Common myeloid progenitor, CD34-positive (primary cell): ENCODE data around the gene MKLN1.

Source experiments
- CTCF ChIA-PET: fragments of 350-600 bp; sonication (Branson Sonifier 250); formaldehyde crosslinking; loops from one replicate; lab custom pipeline; 2021; ENCODE audit warnings: antibody characterized with exemption; lab: Charles Lee
- POLR2A ChIA-PET: fragments of 350-600 bp; sonication (Branson Sonifier 250); formaldehyde crosslinking; loops from one replicate; lab custom pipeline; 2021; ENCODE audit warnings: antibody characterized with exemption; lab: Charles Lee
- DNase-seq, 3 donors: peaks; one replicate each; pipeline versions ENCODE4 v3.0.0 to v3.0.0-alpha.2; 2013
- H3K27ac ChIP-seq, 2 experiments: 1 replicate in 1 of 2; 2 replicates in 1 of 2; pipeline ENCODE4 v1.7.0; 2013; ENCODE audit warnings: inconsistent platforms in 2 of 2, low read length in 2 of 2, mild to moderate bottlenecking in 2 of 2, low read depth in 1 of 2, moderate library complexity in 1 of 2; ENCODE audit not compliant: severe bottlenecking in 2 of 2, insufficient read depth in 1 of 2, poor library complexity in 1 of 2
- H3K27me3 ChIP-seq, 5 experiments: replicated peaks in 2 of 5; 1 replicate in 3 of 5; 2 replicates in 2 of 5; pipeline versions ENCODE4 v1.6.1 to v1.7.0; 2013; ENCODE audit warnings: low read length in 4 of 5, mild to moderate bottlenecking in 2 of 5, moderate library complexity in 2 of 5, inconsistent platforms in 1 of 5; ENCODE audit not compliant: insufficient read depth in 5 of 5, control insufficient read depth in 4 of 5
- H3K36me3 ChIP-seq, 4 experiments: 1 replicate in 2 of 4; 2 replicates in 2 of 4; pipeline versions ENCODE4 v1.6.1 to v1.7.0; 2013; ENCODE audit warnings: low read length in 3 of 4, control low read depth in 1 of 4, mild to moderate bottlenecking in 1 of 4; ENCODE audit not compliant: control insufficient read depth in 4 of 4, insufficient read depth in 4 of 4
- H3K4me1 ChIP-seq, 4 experiments: 1 replicate in 3 of 4; 2 replicates in 1 of 4; pipeline versions ENCODE4 v1.6.1 to v1.7.1; 2013; ENCODE audit warnings: low read length in 3 of 4, mild to moderate bottlenecking in 3 of 4, control low read depth in 1 of 4, inconsistent platforms in 1 of 4, moderate library complexity in 1 of 4; ENCODE audit not compliant: control insufficient read depth in 4 of 4, insufficient read depth in 4 of 4; ENCODE audit errors: control extremely low read depth in 1 of 4
- H3K4me3 ChIP-seq, 7 experiments: 1 replicate in 4 of 7; 2 replicates in 3 of 7; pipeline versions ENCODE4 v1.5.1 to v1.7.0; 2013; ENCODE audit warnings: mild to moderate bottlenecking in 7 of 7, low read length in 6 of 7, moderate library complexity in 6 of 7, inconsistent platforms in 2 of 7, low read depth in 2 of 7, control low read depth in 1 of 7; ENCODE audit not compliant: insufficient read depth in 4 of 7, control insufficient read depth in 1 of 7; ENCODE audit errors: extremely low read depth in 1 of 7
- H3K9me3 ChIP-seq, 5 experiments: 1 replicate in 4 of 5; 2 replicates in 1 of 5; pipeline versions ENCODE4 v1.6.1 to v1.7.1; 2013; ENCODE audit warnings: low read length in 4 of 5, mild to moderate bottlenecking in 2 of 5, inconsistent platforms in 1 of 5, low read depth in 1 of 5, moderate library complexity in 1 of 5; ENCODE audit not compliant: control insufficient read depth in 4 of 5, insufficient read depth in 2 of 5; ENCODE audit errors: control extremely low read depth in 1 of 5
- WGBS: methylation state at CpG from one replicate; pipeline ENCODE4 v1.1.5; 2013; ENCODE audit not compliant: insufficient coverage; 5-methylcytosine and 5-hydroxymethylcytosine counted together

Gene MKLN1

DNA sequence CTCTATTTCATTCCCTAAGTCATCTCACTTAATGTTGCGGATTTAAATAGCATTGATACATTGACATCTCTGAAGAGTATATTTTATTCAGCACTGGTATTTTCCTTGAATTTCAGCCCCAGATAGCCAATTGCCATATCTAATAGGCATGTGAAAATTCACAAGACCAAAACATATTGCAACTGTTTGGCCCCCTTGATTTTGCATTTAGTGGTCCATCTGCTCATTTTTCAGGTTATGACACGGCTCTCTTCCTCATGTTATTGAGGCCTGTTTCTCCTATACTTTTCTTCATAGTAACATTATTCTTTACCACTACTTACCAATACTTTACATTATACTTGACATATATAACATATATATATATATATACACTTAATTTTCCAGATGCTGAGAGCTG is 43.7 kb downstream of the MKLN1 start:
- Histone ChIP-seq H3K4me1 (peaks cover 0 to 11% (median 7%) of the 10 kb centered on the region in 4 experiments), H3K27ac (no peak overlapping the region), H3K4me3 (no peak overlapping the region), H3K36me3 (no peaks in the 10 kb centered on the region), H3K9me3 (no peaks in the 10 kb centered on the region), H3K27me3 (no peaks in the 10 kb centered on the region)
- POLR2A ChIA-PET: no interaction called here
- no peak for DNase-seq
- CTCF ChIA-PET: interaction anchor here (1.5 kb wide), 1 partner anchor 24 kb away, joined by 3 read pairs; no protein-coding TSS in a partner anchor
- WGBS: 86% methylated on average over 1 of the region's 2 CpGs

GRCh38 chr7:131372554-131372953 is 44.9 kb downstream of the MKLN1 start:
- no CpG with 5 or more reads among the region's 1 CpG for WGBS
- POLR2A ChIA-PET: no interaction called here
- CTCF ChIA-PET: interaction anchor here (0.7 kb wide), 1 partner anchor 304 kb away, joined by 4 read pairs; no protein-coding TSS in a partner anchor

DNA sequence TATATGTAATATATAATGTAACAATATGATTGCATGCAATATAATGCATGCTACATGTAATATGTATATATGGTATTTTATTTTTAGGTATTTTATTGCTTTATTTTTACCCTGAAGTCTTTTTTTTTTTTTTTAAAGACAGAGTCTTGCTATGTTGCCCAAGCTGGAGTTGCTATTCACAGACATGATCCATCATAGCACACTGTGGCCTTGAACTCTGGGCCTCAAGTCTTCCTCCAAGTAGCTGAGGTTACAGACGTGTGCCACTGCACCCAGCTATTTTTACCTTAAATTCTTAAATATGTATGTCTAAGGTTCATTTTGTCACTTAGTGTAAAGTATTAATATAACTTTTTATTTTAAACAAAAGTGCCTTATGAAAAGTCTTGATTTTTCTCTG is 47.1 kb downstream of the MKLN1 start:
- H3K27me3 ChIP-seq: no peaks in the 10 kb centered on the region
- no peak overlapping the region for H3K4me3 ChIP-seq
- peaks cover 0 to 5% (median 4%) of the 10 kb centered on the region in 4 experiments for H3K36me3 ChIP-seq
- H3K9me3 ChIP-seq: no peaks in the 10 kb centered on the region
- no peak for DNase-seq
- POLR2A ChIA-PET: interaction anchor here (0.7 kb wide), 1 partner anchor 35 kb away, joined by 3 read pairs; no protein-coding TSS in a partner anchor
- CTCF ChIA-PET: no interaction called here
- H3K27ac ChIP-seq: no peak overlapping the region
- peaks cover 0 to 10% (median 5%) of the 10 kb centered on the region in 4 experiments for H3K4me1 ChIP-seq
- no CpG with 5 or more reads among the region's 1 CpG for WGBS

More at GRCh38 chr7:131372554-131372953, 44.9 kb downstream of the MKLN1 start:
- H3K9me3 ChIP-seq: no peaks in the 10 kb centered on the region
- peaks cover 0 to 11% (median 7%) of the 10 kb centered on the region in 4 experiments for H3K4me1 ChIP-seq
- no peaks in the 10 kb centered on the region for H3K27me3 ChIP-seq
- no peak overlapping the region for H3K4me3 ChIP-seq
- no peak overlapping the region for H3K27ac ChIP-seq
- DNase-seq: no peak
- peaks cover 0 to 2% (median 0%) of the 10 kb centered on the region in 4 experiments for H3K36me3 ChIP-seq

GRCh38 chr7:131381069-131381838 is 53.6 kb downstream of the MKLN1 start:
- ChIA-PET POLR2A (no interaction called here), CTCF (interaction anchor here (1.3 kb wide), 1 partner anchor 311 kb away, joined by 5 read pairs; no protein-coding TSS in a partner anchor)
- no CpG with 5 or more reads among the region's 1 CpG for WGBS
- Histone ChIP-seq H3K4me1 (peaks cover 0 to 6% (median 1%) of the 10 kb centered on the region in 4 experiments), H3K27me3 (no peaks in the 10 kb centered on the region), H3K27ac (no peak overlapping the region), H3K36me3 (peaks cover 2 to 6% (median 5%) of the 10 kb centered on the region in 4 experiments), H3K4me3 (no peak overlapping the region), H3K9me3 (no peaks in the 10 kb centered on the region)
- no peak for DNase-seq

DNA sequence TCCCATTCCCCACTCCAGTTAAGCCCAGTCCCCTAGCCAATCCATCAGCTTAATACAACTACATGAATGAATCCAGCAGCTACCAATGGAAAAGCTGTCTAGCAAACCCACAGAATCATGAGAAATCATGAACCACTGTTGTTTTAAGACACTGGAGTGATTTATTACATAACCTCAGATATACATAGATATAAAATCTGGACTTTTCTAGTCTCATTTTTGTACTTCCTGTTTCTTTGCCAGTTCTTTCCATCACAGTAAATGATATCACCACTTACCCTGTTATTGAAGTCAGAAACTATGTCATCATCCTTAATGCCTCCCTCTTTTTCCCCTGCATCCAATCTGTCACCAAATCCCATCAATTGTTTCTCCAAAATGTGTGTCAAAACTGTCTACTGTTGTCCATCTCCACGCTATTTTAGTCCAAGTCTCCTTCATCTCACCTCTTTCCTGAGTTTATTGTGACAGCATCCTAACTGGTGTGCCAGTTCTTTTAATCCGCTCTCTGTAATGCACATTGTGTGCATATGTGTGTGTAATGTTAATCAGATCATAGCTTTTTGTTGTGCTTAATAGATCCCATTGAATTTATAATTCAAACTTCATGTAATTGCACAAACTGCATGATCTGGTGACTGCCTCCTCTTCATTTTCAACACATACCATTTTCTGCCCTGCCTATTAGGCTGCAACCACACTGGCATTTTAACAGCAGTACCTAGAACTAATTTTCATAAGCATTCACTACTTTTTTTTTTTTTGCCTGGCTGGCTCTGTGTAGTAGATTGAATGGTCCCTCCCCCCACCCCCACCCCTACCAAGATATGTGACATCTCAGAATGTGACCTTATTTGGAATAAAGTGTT is 56.0 kb downstream of the MKLN1 start:
- H3K9me3 ChIP-seq: no peaks in the 10 kb centered on the region
- ChIA-PET CTCF (interaction anchor here (1.0 to 1.2 kb wide), 2 partner anchors 15 to 17 kb away, joined by 4 read pairs; no protein-coding TSS in a partner anchor), POLR2A (no interaction called here)
- no peaks in the 10 kb centered on the region for H3K27me3 ChIP-seq
- H3K36me3 ChIP-seq: peaks cover 2 to 6% (median 2%) of the 10 kb centered on the region in 4 experiments
- no peak overlapping the region for H3K4me3 ChIP-seq
- peak in 2 of 3 donors; percentile 77 to 80 for DNase-seq
- H3K27ac ChIP-seq: no peak overlapping the region
- peaks cover 0 to 6% (median 1%) of the 10 kb centered on the region in 4 experiments for H3K4me1 ChIP-seq
- no CpG with 5 or more reads among the region's 2 CpGs for WGBS

DNA sequence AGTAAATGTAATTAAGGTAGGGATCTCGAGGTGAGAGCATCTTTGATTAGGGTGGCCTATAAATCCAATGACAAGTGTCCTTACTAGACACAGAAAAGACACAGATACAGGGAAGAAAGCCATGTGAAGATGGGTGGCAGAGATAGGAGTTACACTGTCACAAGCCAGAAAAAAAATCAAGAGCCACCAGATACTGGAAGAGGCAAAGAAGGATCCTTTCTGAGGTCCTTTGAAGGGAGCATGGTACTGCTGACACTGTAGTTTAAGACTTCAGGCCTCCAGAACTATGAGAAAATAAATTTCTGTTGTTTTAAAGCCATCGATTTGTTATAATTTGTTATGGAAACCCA is 56.6 kb downstream of the MKLN1 start:
- WGBS: 80% methylated on average over 1 of the region's 2 CpGs
- no peaks in the 10 kb centered on the region for H3K27me3 ChIP-seq
- no peak overlapping the region for H3K27ac ChIP-seq
- ChIA-PET CTCF (no interaction called here), POLR2A (no interaction called here)
- H3K9me3 ChIP-seq: no peaks in the 10 kb centered on the region
- no peak for DNase-seq
- H3K4me3 ChIP-seq: no peak overlapping the region
- H3K36me3 ChIP-seq: peaks cover 0 to 6% (median 1%) of the 10 kb centered on the region in 4 experiments
- H3K4me1 ChIP-seq: peaks cover 0 to 6% (median 1%) of the 10 kb centered on the region in 4 experiments
